ENCODE results near the gene OXCT1.

GRCh38 chr5:41871852-41872251, 1.6 kb upstream of the OXCT1 start:
- TF ChIP-seq POLR2A (IDR thresholded peaks at IDR 0.05; ENCODE audit: low read depth, low read length) (no peak), CTCF (IDR thresholded peaks at IDR 0.05; ENCODE audit: extremely low read depth in 1 of 2, insufficient read depth in 1 of 2, low read depth in 1 of 2, low read length in 2 of 2) (no peak), MYC (IDR thresholded peaks at IDR 0.05; ENCODE audit: low read depth, low read length) (no peak), POLR2AphosphoS5 (IDR thresholded peaks at IDR 0.05; ENCODE audit: insufficient read depth, low read depth, low read length) (no peak), JUN (IDR thresholded peaks at IDR 0.05; ENCODE audit: borderline replicate concordance, insufficient read depth, insufficient read length, low read depth) (no peak), EZH2 (IDR thresholded peaks at IDR 0.05; ENCODE audit: borderline replicate concordance, low read depth, low read length, severe bottlenecking) (no peak)
- TF ChIP-seq, protein P1, sequence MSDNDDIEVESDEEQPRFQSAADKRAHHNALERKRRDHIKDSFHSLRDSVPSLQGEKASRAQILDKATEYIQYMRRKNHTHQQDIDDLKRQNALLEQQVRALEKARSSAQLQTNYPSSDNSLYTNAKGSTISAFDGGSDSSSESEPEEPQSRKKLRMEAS (IDR thresholded peaks at IDR 0.05; ENCODE audit: insufficient read depth, insufficient read length) = no peak
